ENCODE data around the gene DIAPH1.

DNA sequence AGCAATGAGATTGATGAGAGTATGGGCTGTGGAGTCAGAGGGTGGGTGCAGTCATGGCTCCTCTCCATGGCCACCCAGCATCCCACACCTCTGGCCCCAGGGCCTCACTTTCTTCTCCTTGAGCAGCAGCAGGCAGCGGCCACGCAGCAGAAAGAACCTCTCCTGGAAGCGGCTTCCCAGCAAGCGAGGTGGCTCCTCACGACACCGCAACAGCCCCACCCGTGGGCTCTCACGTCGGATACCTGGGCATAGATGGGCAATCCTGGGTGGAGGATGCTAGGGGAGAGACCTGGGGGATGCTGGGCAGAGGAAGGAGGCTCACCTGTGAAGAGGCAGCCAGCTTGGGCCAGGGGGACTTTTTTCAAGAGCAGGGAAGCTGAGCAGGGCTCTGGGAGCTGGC, 37.6 kb upstream of the DIAPH1 start:
- TF ChIP-seq, protein P1, sequence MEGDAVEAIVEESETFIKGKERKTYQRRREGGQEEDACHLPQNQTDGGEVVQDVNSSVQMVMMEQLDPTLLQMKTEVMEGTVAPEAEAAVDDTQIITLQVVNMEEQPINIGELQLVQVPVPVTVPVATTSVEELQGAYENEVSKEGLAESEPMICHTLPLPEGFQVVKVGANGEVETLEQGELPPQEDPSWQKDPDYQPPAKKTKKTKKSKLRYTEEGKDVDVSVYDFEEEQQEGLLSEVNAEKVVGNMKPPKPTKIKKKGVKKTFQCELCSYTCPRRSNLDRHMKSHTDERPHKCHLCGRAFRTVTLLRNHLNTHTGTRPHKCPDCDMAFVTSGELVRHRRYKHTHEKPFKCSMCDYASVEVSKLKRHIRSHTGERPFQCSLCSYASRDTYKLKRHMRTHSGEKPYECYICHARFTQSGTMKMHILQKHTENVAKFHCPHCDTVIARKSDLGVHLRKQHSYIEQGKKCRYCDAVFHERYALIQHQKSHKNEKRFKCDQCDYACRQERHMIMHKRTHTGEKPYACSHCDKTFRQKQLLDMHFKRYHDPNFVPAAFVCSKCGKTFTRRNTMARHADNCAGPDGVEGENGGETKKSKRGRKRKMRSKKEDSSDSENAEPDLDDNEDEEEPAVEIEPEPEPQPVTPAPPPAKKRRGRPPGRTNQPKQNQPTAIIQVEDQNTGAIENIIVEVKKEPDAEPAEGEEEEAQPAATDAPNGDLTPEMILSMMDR (IDR thresholded peaks at IDR 0.05), result no peak
- TF ChIP-seq POLR2A (IDR thresholded peaks at IDR 0.05), result no peak
